ENCODE measurements around the gene NUAK2.

DNA sequence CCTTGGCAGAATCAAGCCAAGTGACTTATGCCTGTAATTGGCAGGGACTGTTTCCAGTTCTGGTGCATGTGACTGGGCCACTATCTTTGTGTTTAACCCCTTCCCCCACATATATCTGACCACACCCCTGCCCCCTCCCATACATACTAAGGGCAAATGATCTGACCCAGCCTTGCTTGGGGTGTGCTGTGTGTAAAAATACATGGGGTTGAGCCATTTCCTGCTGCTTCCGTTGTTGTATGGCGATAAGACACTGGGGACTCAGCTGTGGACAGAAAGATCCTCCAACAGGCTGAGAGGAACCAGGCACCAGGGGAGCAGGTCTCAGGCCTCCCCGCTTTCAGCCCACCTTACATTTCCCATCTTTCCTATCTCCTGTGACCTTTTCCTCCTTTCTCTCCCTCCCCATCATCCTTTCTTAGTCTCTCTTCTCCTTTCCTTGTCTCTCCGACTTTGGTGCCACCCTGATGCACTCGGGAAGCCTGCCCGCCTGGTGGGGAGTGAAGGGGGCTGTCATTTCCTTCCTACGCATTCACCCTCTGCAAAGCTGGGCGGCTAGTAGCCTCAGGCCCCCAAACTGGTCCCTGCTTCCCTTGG lies 54.1 kb downstream of the NUAK2 start:
- TF ChIP-seq, protein P1, sequence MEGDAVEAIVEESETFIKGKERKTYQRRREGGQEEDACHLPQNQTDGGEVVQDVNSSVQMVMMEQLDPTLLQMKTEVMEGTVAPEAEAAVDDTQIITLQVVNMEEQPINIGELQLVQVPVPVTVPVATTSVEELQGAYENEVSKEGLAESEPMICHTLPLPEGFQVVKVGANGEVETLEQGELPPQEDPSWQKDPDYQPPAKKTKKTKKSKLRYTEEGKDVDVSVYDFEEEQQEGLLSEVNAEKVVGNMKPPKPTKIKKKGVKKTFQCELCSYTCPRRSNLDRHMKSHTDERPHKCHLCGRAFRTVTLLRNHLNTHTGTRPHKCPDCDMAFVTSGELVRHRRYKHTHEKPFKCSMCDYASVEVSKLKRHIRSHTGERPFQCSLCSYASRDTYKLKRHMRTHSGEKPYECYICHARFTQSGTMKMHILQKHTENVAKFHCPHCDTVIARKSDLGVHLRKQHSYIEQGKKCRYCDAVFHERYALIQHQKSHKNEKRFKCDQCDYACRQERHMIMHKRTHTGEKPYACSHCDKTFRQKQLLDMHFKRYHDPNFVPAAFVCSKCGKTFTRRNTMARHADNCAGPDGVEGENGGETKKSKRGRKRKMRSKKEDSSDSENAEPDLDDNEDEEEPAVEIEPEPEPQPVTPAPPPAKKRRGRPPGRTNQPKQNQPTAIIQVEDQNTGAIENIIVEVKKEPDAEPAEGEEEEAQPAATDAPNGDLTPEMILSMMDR (conservative IDR thresholded peaks at IDR 0.05; ENCODE audit: low read length), result no peak
- TF ChIP-seq EZH2phosphoT487 (IDR thresholded peaks at IDR 0.05; ENCODE audit: borderline replicate concordance, low read depth, low read length), result no peak

Data from OCI-LY7 (cell line).